Measurements from ENCODE around the gene C1orf122.

The C1orf122 gene

GRCh38 chr1:37802439-37802838 lies 5.2 kb upstream of the C1orf122 start:
- DNase-seq, result no peak

- DNase-seq, result no peak
Observed at GRCh38 chr1:37807220-37807554, 403 bp upstream of the C1orf122 start.

GRCh38 chr1:37808369-37809319 lies 1.1 kb downstream of the C1orf122 start:
- DNase-seq, result peak; percentile 66

GRCh38 chr1:37809942-37810341 lies 2.4 kb downstream of the C1orf122 start:
- no peak for DNase-seq

- DNase-seq, result peak; percentile 41
Observed at GRCh38 chr1:37811027-37811655, 3.6 kb downstream of the C1orf122 start.

GRCh38 chr1:37813529-37814145 lies 6.0 kb downstream of the C1orf122 start:
- no peak for DNase-seq

- DNase-seq, result no peak
Observed at GRCh38 chr1:37814252-37814651, 6.7 kb downstream of the C1orf122 start.

- no peak for DNase-seq
Observed at GRCh38 chr1:37817481-37817880, 9.9 kb downstream of the C1orf122 start.

- no peak for DNase-seq
Observed at GRCh38 chr1:37821481-37821880, 13.9 kb downstream of the C1orf122 start.

GRCh38 chr1:37822906-37823815 lies 15.6 kb downstream of the C1orf122 start:
- no peak for DNase-seq

- DNase-seq, result no peak
Observed at GRCh38 chr1:37824001-37824400, 16.4 kb downstream of the C1orf122 start.

GRCh38 chr1:37825506-37825905 lies 17.9 kb downstream of the C1orf122 start:
- no peak for DNase-seq

GRCh38 chr1:37828410-37829074 lies 21.0 kb downstream of the C1orf122 start:
- DNase-seq, result no peak

- no peak for DNase-seq
Observed at GRCh38 chr1:37831109-37831508, 23.5 kb downstream of the C1orf122 start.

- no peak for DNase-seq
Observed at GRCh38 chr1:37831809-37832208, 24.2 kb downstream of the C1orf122 start.

- no peak for DNase-seq
Observed at GRCh38 chr1:37836788-37837187, 29.2 kb downstream of the C1orf122 start.

GRCh38 chr1:37839676-37840075 lies 32.1 kb downstream of the C1orf122 start:
- DNase-seq, result no peak

- DNase-seq, result no peak
Observed at GRCh38 chr1:37840711-37841110, 33.1 kb downstream of the C1orf122 start.

- no peak for DNase-seq
Observed at GRCh38 chr1:37841652-37842051, 34.1 kb downstream of the C1orf122 start.

- no peak for DNase-seq
Observed at GRCh38 chr1:37844536-37844935, 36.9 kb downstream of the C1orf122 start.

GRCh38 chr1:37845049-37845646 lies 37.6 kb downstream of the C1orf122 start:
- DNase-seq, result no peak

- no peak for DNase-seq
Observed at GRCh38 chr1:37845786-37846185, 38.2 kb downstream of the C1orf122 start.

Data from amniotic stem cell (primary cell).